Breast epithelium (tissue), 4 donors: Measurements from ENCODE around the gene PPP2R3B. TPM values are rescaled to one million over a fixed set of nuclear protein-coding genes. Genes with fewer than 3 reads are reported as not detected.
A peak's percentile ranks its signal among the peaks of the same experiment; 100 is the strongest.

Source experiments
- DNase-seq, 2 donors: peaks; one replicate each; pipeline ENCODE4 v3.0.0-alpha.2; 2019; ENCODE audit warnings: low spot score in 2 of 2
- H3K27ac ChIP-seq, 2 donors: fragments of 200-600 bp; sonication (generic) in 1 of 2; one replicate each; pipeline ENCODE4 v1.5.1; 2016 to 2019; ENCODE audit warnings: mild to moderate bottlenecking in 1 of 2
- H3K27me3 ChIP-seq, 2 donors: fragments of 200-600 bp; sonication (generic) in 1 of 2; one replicate each; pipeline versions ENCODE4 v1.5.1 to v1.6.0; 2017 to 2019; ENCODE audit warnings: control low read depth in 1 of 2, mild to moderate bottlenecking in 1 of 2
- H3K36me3 ChIP-seq: fragments of 200-600 bp; one replicate; pipeline ENCODE4 v1.5.1; 2019
- H3K4me1 ChIP-seq, 2 donors: fragments of 200-600 bp; sonication (generic); one replicate each; pipeline ENCODE4 v1.5.1; 2016 to 2019; ENCODE audit warnings: control low read depth in 1 of 2
- H3K4me3 ChIP-seq, 3 donors: fragments of 200-600 bp; sonication (generic); 1 replicate in 2 of 3; 2 replicates in 1 of 3; pipeline ENCODE4 v1.5.1; 2016 to 2019; ENCODE audit warnings: mild to moderate bottlenecking in 3 of 3, moderate library complexity in 2 of 3
- H3K9me3 ChIP-seq, 2 donors: fragments of 200-600 bp; sonication (generic) in 1 of 2; one replicate each; pipeline ENCODE4 v1.5.1; 2016 to 2019; ENCODE audit warnings: control low read depth in 1 of 2
- POLR2A ChIP-seq: fragments of 450-650 bp; IDR thresholded peaks from one replicate; pipeline ENCODE4 v1.6.1; 2016; ENCODE audit warnings: antibody characterized with exemption, mild to moderate bottlenecking, moderate library complexity
- POLR2AphosphoS5 ChIP-seq, 3 donors: sonication (generic); formaldehyde crosslinking; IDR thresholded peaks; one replicate each; pipeline ENCODE4 v1.6.1; 2017; ENCODE audit warnings: antibody characterized with exemption in 3 of 3
- intact Hi-C: fragments of 100-400 bp; cut with DNase I; formaldehyde crosslinking; loops from one replicate; pipeline ENCODE4 v1.15.1; 2023; ENCODE audit warnings: low total_unique reads
- total RNA-seq, 3 donors: library from RNA; depleted of rRNA; stranded (reverse); fragments of >200 nt; gene quantifications; one replicate each; pipeline ENCODE4 v1.1.0, GENCODE V29; 2016
- TF ChIP-seq, protein P1 (sequence below), 3 donors: fragments of 450-650 bp; IDR thresholded peaks; one replicate each; pipeline ENCODE4 v1.5.1; 2016 to 2017; ENCODE audit warnings: antibody characterized with exemption in 3 of 3, mild to moderate bottlenecking in 3 of 3, moderate library complexity in 3 of 3

The PPP2R3B gene
- total RNA-seq, 3 donors from 2014 or later = 10.4 to 23.3 (median 23.1) TPM

DNA sequence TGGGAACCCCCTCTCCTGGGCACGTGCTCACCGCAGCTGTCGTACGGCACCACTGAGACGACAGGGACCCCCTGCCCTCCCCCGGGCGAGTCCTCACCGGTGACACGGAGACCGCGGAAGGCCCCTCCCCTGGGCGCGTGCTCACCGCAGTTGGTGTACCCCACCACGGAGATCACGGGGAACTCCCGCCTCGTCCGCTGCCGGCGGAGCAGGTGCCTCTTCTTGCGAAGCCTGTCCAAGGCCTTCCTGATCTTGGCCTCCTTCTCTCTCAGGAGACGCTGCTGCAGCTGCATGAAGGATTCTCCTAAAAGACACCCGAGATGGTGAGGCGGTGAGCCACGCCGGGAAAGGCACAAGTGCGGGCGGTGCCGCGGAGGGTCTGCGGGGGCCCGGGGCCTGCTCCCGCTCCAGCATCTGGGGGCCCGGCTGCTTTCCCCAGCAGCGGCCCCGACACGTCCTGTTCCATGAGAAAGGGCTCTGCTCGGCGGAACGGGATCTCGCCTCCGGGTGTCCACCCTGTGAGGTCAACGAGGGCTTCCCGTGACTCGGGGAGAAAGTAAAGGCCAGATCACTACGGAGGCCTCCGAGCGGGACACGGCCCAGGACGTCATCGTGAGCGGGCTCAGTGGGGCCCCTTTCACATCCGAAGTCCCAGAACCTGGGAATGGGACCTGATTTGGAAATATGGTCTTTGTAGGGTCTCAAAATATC, 73.9 kb downstream of the PPP2R3B start:
- Histone ChIP-seq H3K27ac (no peak overlapping the region), H3K9me3 (no peaks in the 10 kb centered on the region), H3K36me3 (peaks cover 5% of the 10 kb centered on the region), H3K4me1 (no peaks in the 10 kb centered on the region), H3K27me3 (no peaks in the 10 kb centered on the region), H3K4me3 (no peak overlapping the region)
- no peak for DNase-seq
- intact Hi-C loops = no loop called here
- TF ChIP-seq, protein P1, sequence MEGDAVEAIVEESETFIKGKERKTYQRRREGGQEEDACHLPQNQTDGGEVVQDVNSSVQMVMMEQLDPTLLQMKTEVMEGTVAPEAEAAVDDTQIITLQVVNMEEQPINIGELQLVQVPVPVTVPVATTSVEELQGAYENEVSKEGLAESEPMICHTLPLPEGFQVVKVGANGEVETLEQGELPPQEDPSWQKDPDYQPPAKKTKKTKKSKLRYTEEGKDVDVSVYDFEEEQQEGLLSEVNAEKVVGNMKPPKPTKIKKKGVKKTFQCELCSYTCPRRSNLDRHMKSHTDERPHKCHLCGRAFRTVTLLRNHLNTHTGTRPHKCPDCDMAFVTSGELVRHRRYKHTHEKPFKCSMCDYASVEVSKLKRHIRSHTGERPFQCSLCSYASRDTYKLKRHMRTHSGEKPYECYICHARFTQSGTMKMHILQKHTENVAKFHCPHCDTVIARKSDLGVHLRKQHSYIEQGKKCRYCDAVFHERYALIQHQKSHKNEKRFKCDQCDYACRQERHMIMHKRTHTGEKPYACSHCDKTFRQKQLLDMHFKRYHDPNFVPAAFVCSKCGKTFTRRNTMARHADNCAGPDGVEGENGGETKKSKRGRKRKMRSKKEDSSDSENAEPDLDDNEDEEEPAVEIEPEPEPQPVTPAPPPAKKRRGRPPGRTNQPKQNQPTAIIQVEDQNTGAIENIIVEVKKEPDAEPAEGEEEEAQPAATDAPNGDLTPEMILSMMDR (IDR thresholded peaks at IDR 0.05) = no peak
- no peak for TF ChIP-seq POLR2A
- no peak for TF ChIP-seq POLR2AphosphoS5 (IDR thresholded peaks at IDR 0.05)

DNA sequence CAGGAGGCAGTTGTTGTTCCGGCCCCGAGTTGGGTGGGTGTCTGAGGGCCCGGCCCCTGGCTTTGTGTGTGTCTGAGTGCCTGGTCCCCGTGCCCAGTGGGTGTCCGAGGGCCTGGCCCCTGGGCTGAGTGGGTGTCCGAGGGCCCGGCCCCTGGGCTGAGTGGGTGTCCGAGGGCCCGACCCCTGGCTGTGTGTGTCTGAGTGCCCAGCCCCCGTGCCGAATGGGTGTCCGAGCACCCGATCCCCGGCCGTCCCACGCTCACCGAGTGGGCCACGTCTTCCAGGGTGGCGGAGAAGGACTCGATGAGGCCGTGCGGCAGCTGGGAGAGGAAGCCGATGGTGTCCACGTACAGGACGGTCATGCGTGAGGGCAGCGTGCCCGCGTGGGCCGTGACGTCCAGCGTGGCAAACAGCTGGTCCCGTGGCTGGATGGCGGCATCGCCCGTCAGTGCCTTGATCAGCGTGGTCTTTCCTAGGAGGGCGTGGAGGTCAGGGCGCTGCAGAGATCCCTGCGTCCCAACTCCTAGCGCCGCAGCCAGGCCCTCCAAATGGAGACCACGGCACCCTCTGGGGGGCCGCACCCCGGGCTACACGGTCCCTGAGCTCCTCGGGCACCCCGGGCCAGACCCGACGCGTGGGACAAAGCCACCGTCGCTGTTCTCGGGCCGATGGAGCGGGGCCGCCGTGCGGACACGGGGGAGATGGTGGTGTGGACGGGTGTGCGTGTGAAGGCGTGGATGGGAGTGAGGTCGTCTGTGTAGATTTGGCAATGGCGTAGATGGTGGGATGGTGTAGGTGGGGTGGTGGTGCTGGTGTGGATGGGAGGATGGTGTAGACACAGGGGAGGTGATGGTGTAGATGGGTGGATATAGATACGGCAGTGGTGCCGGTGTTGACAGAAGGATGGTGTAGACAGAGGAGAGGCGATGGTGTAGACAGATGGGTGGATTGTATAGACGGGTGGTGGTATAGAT, 75.3 kb downstream of the PPP2R3B start:
- TF ChIP-seq POLR2AphosphoS5 (IDR thresholded peaks at IDR 0.05) (no peak), POLR2A (no peak)
- TF ChIP-seq, protein P1 (IDR thresholded peaks at IDR 0.05) = no peak
- Histone ChIP-seq H3K27me3 (no peaks in the 10 kb centered on the region), H3K9me3 (no peaks in the 10 kb centered on the region), H3K36me3 (peaks cover 5% of the 10 kb centered on the region), H3K4me1 (no peaks in the 10 kb centered on the region), H3K27ac (no peak overlapping the region), H3K4me3 (no peak overlapping the region)
- peak in 1 of 2 donors; percentile 46 for DNase-seq
- intact Hi-C loops = no loop called here

DNA sequence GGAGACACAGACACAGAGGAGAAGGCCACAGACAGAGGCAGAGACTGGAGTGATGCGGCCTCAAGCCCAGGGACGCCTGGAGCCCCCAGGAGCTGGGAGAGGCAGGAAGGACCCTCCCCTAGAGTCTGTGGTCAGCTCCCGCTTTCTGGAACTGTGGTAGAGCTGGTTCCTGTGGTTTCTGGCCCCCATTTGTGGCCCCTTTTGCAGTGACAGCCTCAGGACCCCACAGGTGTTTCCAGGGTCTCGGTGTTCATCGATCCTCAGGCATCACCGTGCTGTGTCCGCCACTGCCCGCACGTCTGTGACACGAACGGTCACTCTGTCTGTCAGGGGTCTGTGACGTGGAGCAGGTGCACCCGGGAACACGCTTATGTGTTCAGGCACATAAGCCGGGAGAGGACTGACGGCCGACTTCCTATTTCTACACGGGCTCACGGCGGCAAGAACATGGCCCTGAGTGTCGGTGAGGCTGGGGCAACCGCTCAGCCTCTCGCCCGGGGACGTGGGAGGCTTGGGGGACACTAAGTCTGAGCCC, 76.0 kb downstream of the PPP2R3B start:
- H3K27ac ChIP-seq = no peak overlapping the region
- peaks cover 5% of the 10 kb centered on the region for H3K36me3 ChIP-seq
- H3K4me1 ChIP-seq = no peaks in the 10 kb centered on the region
- H3K9me3 ChIP-seq = no peaks in the 10 kb centered on the region
- intact Hi-C loops = no loop called here
- H3K4me3 ChIP-seq = no peak overlapping the region
- no peaks in the 10 kb centered on the region for H3K27me3 ChIP-seq
- TF ChIP-seq POLR2A = no peak
- TF ChIP-seq, protein P1 (IDR thresholded peaks at IDR 0.05) = no peak
- DNase-seq = peak in 1 of 2 donors; percentile 34

DNA sequence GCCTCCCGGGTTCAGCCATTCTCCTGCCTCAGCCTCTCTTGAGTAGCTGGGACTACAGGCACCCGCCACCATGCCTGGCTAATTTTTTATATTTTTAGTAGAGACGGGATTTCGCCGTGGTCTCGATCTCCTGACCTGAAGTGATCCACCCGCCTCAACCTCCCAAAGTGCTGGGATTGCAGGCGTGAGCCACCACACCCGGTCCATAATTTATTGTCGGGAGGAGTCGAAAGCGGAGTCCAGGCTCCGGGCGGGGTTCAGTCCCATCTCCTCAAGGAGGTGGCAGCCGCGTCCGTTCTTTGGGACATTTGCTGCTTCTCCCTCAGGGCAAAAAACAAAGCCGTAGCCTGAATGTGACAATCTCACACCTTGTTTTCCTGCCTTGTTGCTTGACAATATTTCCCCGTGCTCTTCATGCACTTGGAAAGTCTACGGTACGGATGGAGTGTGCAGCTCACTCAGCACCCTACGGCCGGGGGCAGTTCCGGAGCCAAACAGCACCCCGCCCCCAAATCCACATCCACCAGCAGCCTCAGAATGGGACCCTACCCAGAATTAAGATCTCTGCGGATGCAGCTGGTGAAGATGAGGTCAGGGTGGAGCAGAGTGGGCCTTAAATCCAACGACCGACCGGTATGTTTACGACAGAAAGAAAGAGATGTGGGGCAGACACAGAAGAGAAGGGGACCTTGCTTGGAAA, 77.7 kb downstream of the PPP2R3B start:
- Histone ChIP-seq H3K27ac (no peak overlapping the region), H3K36me3 (peaks cover 12% of the 10 kb centered on the region), H3K4me3 (no peak overlapping the region), H3K4me1 (no peaks in the 10 kb centered on the region), H3K27me3 (no peaks in the 10 kb centered on the region), H3K9me3 (peaks cover 0 to 5% of the 10 kb centered on the region in 2 donors)
- TF ChIP-seq, protein P1 (IDR thresholded peaks at IDR 0.05) = no peak
- TF ChIP-seq POLR2A (no peak), POLR2AphosphoS5 (IDR thresholded peaks at IDR 0.05) (no peak)
- DNase-seq = peak in 1 of 2 donors; percentile 43
- intact Hi-C loops = no loop called here
